HG03196 (cell line): ENCODE data around the gene ZNF467.

ENCODE experiments used
- ATAC-seq: cut with Tn5 transposase; IDR thresholded peaks from one replicate; pipeline ENCODE4 v1.9.1; 2021; ENCODE audit not compliant: unreplicated experiment

Gene ZNF467

GRCh38 chr7:149773446-149774236 lies at the start of gene ZNF467:
ZNF467 (minus strand) TSS chr7:149773588; CDS start chr7:149771032, 2,556 bp downstream.
- no peak for ATAC-seq

DNA sequence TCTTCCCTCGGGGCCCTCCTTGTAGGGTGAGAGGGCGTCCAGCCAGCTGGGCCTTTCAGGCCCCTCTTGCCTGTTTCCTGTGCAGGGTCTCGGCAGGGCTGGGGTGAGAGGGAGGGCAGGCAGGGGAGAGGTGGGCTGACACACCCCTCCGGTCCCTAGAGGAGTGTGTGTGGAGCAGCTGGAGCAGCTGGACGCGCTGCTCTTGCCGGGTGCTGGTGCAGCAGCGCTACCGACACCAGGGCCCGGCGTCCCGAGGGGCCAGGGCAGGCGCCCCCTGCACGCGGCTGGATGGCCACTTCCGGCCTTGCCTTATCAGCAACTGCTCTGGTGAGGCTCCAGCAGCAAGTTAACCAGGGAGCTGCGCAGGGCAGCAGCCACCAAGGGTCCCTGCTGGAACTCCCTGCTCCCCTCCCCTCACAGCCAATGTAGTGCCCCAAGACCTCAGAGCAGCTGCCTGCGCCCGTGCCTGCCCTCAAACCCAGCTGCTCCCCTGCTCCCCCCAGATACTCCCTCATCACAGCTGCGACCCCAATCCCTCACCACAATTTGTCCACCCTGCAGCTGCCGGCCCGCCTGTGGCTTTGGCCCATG lies 49.1 kb upstream of the ZNF467 start:
- no peak for ATAC-seq

- no peak for ATAC-seq
These were observed 48.1 kb upstream of the ZNF467 start for GRCh38 chr7:149821191-149822148.

DNA sequence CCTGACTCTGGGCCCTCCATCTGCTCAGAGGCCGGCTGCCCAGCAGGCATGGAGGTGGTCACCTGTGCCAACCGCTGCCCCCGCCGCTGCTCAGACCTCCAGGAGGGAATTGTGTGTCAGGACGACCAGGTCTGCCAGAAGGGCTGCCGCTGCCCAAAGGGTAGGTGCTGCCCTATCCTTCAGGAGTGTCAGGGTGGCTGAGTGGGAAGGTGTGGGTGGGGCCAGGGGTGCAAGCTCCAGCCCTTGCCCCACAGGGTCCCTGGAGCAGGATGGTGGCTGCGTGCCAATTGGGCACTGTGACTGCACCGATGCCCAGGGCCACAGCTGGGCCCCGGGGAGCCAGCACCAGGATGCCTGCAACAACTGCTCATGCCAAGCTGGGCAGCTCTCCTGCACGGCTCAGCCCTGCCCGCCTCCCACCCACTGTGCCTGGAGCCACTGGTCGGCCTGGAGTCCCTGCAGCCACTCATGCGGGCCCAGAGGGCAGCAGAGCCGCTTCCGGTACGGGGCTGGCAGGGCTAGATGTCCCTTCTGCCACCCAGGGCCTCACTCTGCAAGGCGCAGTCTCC lies 47.3 kb upstream of the ZNF467 start:
- ATAC-seq, result no peak

DNA sequence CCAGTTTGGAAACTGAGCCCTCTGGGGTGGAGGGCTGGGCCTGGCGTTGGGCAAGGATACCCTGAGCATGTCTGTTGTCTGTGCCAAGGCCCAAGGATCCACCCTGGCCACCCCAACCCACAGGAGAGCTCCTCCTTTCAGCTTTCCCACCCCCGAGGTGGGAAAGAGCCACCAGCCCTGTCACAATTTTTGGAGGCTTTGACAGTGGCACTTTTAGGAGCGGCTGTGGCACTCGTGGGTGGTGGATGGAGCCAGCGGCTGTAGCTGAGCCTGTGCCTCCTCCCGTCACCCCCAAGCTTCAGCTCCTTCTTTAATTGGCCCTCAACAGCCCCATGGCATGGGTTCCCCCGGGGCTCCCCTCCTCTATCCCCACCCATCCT lies 46.6 kb upstream of the ZNF467 start:
- no peak for ATAC-seq

- no peak for ATAC-seq
These were observed 46.0 kb upstream of the ZNF467 start for GRCh38 chr7:149819141-149819960.

GRCh38 chr7:149818536-149818840 lies 45.1 kb upstream of the ZNF467 start:
- no peak for ATAC-seq

DNA sequence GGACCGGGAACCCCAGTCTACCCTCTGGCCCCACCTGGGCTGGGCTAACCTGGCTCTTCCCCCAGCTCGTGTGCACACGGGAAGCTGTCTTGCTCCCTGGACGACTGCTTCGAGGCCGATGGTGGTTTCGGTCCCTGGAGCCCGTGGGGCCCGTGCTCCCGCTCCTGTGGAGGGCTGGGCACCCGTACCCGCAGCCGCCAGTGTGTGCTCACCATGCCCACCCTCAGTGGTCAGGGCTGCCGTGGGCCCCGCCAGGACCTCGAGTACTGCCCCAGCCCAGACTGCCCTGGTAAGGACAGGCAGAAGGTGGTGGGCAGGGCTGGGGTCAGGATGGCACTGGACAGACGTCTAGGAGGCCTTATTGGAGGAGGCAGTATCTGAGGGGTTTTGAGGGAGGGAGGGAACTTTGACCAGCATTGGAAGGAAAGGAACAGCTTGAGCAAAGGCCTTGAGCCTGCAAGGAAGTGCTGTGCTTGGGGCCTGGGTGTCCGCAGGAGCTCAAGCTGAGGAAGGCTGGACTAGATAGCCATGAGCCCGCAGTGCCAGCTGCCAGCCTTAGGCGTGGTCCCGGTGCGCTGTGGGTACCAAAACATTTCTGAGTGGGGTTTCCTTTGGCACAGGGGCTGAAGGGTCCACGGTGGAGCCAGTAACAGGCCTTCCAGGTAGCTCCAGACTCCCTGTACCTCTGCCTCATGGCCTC lies 44.6 kb upstream of the ZNF467 start:
- no peak for ATAC-seq

DNA sequence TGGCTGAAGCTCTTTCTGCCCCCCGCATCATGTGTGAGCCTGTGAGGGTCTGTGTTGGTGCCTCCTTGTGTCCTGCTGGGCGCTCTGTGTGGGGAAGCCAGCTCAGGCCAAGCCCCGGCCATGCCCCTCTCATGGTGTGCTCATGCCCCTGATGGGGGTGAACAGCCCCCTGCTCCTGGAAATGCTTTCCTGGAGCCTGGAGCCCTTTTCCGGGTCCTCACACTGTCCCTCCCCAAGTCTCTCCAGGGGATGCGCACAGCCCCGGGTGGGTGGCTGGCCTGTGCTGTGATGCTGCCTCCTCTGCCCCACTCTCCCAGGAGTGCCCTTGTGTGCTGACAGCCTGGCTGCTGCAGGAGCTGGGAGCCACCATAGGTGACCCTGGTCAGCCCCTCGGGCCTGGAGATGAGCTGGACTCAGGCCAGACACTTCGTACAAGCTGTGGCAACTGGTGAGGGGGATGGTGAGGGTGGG lies 43.9 kb upstream of the ZNF467 start:
- ATAC-seq, result no peak

DNA sequence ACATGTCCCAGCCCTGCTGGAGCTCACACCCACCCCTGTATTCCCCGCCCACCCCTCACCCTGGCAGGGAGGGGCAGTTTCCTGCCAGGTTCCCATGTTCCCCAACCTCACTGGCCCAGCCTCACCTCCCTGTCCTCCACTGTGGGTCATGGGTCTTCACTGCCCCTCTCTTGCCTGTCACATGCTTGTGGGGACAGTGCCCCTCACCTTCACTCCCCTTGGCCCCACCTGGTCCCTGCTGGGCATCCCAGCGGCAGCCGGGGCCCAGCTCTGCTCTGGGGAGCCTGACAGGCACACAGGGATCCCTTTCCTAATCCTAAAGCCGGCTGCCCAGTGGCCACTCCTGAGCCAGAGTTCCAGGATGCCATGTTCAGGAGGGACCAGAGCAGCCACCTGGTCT lies 43.4 kb upstream of the ZNF467 start:
- no peak for ATAC-seq

DNA sequence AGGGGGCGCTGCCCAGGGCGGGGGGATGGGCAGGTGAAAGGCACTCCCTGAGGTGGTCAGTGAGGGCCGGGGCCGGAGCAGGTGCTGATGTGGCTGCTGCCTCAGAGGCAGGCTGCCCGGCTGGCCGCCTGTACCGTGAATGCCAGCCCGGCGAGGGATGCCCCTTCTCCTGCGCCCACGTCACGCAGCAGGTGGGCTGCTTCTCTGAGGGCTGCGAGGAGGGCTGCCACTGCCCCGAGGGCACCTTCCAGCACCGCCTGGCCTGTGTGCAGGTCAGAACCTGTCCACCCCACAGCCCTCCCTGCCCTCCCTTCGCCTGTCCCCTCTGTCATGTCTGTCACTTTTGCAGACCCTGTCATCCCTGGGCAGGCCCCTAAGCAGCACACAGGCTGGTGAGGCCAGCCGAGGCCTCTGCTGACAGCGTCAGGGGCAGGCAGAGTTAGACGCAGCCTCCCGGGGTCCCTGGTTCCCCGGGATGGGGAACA lies 42.9 kb upstream of the ZNF467 start:
- ATAC-seq, result no peak

GRCh38 chr7:149815661-149816266 lies 42.4 kb upstream of the ZNF467 start:
- ATAC-seq, result no peak

- ATAC-seq, result no peak
These were observed 41.7 kb upstream of the ZNF467 start for GRCh38 chr7:149815121-149815520.

DNA sequence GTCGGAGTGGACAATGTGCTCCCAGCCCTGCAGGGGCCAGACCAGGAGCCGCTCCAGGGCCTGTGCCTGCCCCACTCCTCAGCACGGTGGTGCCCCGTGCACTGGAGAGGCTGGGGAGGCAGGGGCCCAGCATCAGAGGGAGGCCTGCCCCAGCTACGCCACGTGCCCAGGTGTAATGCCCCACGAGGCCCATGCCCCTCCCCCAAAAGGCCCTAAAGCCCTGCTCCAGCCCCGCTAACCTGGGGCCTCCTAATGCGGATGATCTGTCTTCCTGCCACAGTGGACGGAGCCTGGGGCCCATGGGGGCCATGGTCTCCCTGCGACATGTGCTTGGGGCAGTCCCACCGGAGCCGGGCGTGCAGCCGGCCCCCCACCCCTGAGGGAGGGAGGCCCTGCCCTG lies 41.1 kb upstream of the ZNF467 start:
- ATAC-seq, result no peak

DNA sequence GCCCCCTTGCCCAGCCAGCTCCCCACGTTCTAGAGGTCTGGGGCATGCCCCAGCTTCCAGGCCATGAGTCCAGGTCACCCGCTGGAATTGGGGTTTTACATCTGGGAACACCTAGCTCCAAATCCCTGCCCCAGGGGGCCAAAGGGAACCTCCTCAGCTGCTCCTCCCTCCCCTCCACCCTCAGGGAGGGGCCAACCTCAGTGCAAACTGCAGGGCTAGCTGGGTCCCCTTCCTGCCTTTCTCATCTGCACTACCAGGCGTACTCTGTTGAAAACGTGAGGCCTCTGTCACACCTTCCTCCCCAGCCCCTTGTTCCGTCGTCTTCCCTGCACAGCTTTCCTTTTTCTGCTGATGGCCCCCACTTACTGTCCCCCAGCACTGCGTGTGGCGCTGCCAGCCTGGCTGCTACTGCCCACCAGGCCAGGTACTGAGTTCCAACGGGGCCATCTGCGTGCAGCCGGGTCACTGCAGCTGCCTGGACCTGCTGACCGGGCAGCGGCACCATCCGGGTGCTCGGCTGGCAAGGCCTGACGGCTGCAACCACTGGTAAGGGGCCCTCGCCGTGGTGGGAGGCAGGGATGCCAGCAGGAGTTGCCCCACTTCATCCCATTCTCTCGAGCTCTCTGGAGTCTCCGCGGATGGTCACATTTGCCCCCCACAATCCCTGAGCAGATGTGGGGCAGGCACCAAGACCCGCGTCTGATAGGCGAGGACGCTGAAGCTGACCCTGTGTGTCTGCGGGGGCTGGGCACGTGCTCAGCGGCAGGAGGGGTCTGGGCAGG lies 40.1 kb upstream of the ZNF467 start:
- ATAC-seq, result no peak

DNA sequence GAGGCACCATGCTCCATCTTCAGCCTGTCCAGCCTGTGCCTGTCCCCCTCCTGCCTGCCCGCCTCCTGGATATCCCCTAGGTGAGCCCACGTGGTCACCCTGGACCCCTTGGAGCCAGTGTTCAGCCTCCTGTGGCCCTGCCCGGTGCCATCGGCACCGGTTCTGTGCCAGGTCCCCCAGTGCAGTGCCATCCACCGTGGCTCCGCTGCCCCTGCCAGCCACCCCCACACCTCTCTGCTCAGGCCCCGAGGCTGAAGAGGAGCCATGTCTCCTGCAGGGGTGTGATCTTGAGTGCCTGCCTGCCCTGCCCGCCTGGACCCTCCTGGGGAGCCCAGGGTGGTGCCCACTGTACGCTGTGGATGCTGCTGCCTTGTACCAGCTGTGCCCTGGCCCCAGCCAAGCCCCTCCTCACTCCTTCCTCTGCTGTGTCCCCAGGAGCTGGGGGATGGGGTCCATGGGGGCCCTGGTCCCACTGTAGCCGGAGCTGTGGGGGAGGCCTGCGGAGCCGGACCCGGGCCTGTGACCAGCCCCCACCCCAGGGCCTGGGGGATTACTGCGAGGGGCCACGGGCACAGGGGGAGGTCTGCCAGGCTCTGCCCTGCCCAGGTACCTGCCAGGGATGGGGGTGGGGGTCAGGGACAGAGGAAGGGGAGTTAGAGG lies 38.6 kb upstream of the ZNF467 start:
- ATAC-seq, result no peak

GRCh38 chr7:149811221-149811620 lies 37.8 kb upstream of the ZNF467 start:
- ATAC-seq, result no peak

GRCh38 chr7:149809215-149809614 lies 35.8 kb upstream of the ZNF467 start:
- ATAC-seq, result no peak
